HCT116 (cell line): ENCODE measurements around the gene LYSMD4. TPM values are rescaled to one million over a fixed set of nuclear protein-coding genes. Genes with fewer than 3 reads are reported as not detected.

Experiments used
- ATAC-seq: fragments of 200-7000 bp; cut with Tn5 transposase; 2 replicates; pipeline ENCODE4 v1.9.1; 2020; ENCODE audit warnings: mild to moderate bottlenecking, moderate library complexity
- BruUV-seq: library from RNA; stranded (reverse); fragments of 400-500 nt; replicated peaks from 2 replicates; lab custom pipeline; 2021; lab: Mats Ljungman, UMichigan
- CTCF ChIA-PET: fragments of 300-600 bp; sonication (Branson Sonifier 250); formaldehyde crosslinking; loops from one replicate; lab custom pipeline; 2021; ENCODE audit warnings: antibody characterized with exemption; lab: Charles Lee
- POLR2A ChIA-PET: fragments of 300-600, 350-600 bp; sonication (Branson Sonifier 250); formaldehyde crosslinking; loops from one replicate; lab custom pipeline; 2021; ENCODE audit warnings: antibody characterized with exemption; lab: Charles Lee
- RAD21 ChIA-PET, 2 experiments: fragments of 300-600 bp; sonication (Branson Sonifier 250); formaldehyde crosslinking; loops; one replicate each; lab custom pipeline; 2023; ENCODE audit warnings: low total read pairs in 2 of 2; ENCODE audit not compliant: uncharacterized antibody in 2 of 2, unreplicated experiment in 2 of 2, low non-redundant PET in 1 of 2; lab: Charles Lee
- DNase-seq: peaks from one replicate; pipeline ENCODE4 v3.0.0-alpha.2; 2010; ENCODE audit warnings: low read depth, low spot score
- H2AFZ ChIP-seq: fragments of 200-600 bp; shearing (Covaris generic), sonication (generic); 2 replicates; pipeline ENCODE4 v1.6.1; 2017; ENCODE audit warnings: low read depth, mixed run types, mixed read lengths, antibody characterized with exemption, low read length; ENCODE audit not compliant: poor library complexity, severe bottlenecking
- H3K27ac ChIP-seq: 2 replicates; pipeline ENCODE4 v1.5.1; 2012; ENCODE audit warnings: low read depth, low read length
- H3K27me3 ChIP-seq: fragments of 200-600 bp; sonication (generic); 2 replicates; pipeline ENCODE4 v1.6.1; 2016; ENCODE audit warnings: mixed run types, low read length, mixed read lengths; ENCODE audit not compliant: insufficient read depth
- H3K36me3 ChIP-seq, 2 experiments: fragments of 200-500 bp in 1 of 2; fragments of 200-600 bp in 1 of 2; sonication (Bioruptor generic) in 1 of 2; sonication (generic) in 1 of 2; 2 replicates each; pipeline versions ENCODE4 v1.5.1 to v1.6.1; 2014 to 2016; ENCODE audit warnings: low read length in 2 of 2, inconsistent platforms in 1 of 2, mixed read lengths in 1 of 2, mixed run types in 1 of 2; ENCODE audit not compliant: insufficient read depth in 2 of 2, control insufficient read depth in 1 of 2
- H3K4me1 ChIP-seq, 2 experiments: fragments of 200-600 bp in 1 of 2; sonication (generic) in 1 of 2; 2 replicates each; pipeline versions ENCODE4 v1.5.1 to v1.6.1; 2012 to 2017; ENCODE audit warnings: low read length in 2 of 2, inconsistent platforms in 1 of 2, mild to moderate bottlenecking in 1 of 2, mixed read lengths in 1 of 2, mixed run types in 1 of 2, moderate library complexity in 1 of 2; ENCODE audit not compliant: insufficient read depth in 2 of 2, control insufficient read depth in 1 of 2
- H3K4me2 ChIP-seq: fragments of 200-600 bp; sonication (generic); 2 replicates; pipeline ENCODE4 v1.6.1; 2017; ENCODE audit warnings: mixed run types, low read length, mixed read lengths
- H3K4me3 ChIP-seq, 2 experiments: fragments of 200-600 bp in 1 of 2; sonication (generic) in 1 of 2; replicated peaks in 1 of 2; 2 replicates each; pipeline ENCODE4 v1.5.1; 2011 to 2016; ENCODE audit warnings: low read length in 2 of 2, control low read depth in 1 of 2, low read depth in 1 of 2, mild to moderate bottlenecking in 1 of 2, mixed read lengths in 1 of 2, mixed run types in 1 of 2
- H3K79me2 ChIP-seq: fragments of 200-600 bp; sonication (generic); 2 replicates; pipeline ENCODE4 v1.6.1; 2017; ENCODE audit warnings: mild to moderate bottlenecking, mixed run types, low read length, moderate library complexity, mixed read lengths; ENCODE audit not compliant: insufficient read depth
- H3K9ac ChIP-seq: fragments of 200-600 bp; sonication (generic); 2 replicates; pipeline ENCODE4 v1.6.1; 2016; ENCODE audit warnings: low read length, mixed read lengths
- H3K9me2 ChIP-seq: fragments of 200-600 bp; sonication (generic), shearing (Covaris generic); 2 replicates; pipeline ENCODE4 v1.6.1; 2017; ENCODE audit warnings: mixed run types, mild to moderate bottlenecking, moderate library complexity; ENCODE audit not compliant: insufficient read depth
- H3K9me3 ChIP-seq, 2 experiments: fragments of 200-500 bp in 1 of 2; fragments of 200-600 bp in 1 of 2; sonication (Bioruptor generic) in 1 of 2; sonication (generic) in 1 of 2; 2 replicates each; pipeline ENCODE4 v1.6.1; 2014 to 2017; ENCODE audit warnings: low read length in 2 of 2, mixed read lengths in 2 of 2, inconsistent platforms in 1 of 2, low read depth in 1 of 2, mild to moderate bottlenecking in 1 of 2, mixed run types in 1 of 2, moderate library complexity in 1 of 2; ENCODE audit not compliant: control insufficient read depth in 1 of 2, insufficient read depth in 1 of 2
- H4K20me1 ChIP-seq: fragments of 200-600 bp; sonication (generic), shearing (Covaris generic); 2 replicates; pipeline ENCODE4 v1.6.1; 2017; ENCODE audit warnings: mixed run types, mild to moderate bottlenecking, moderate library complexity; ENCODE audit not compliant: insufficient read depth
- CBX3 ChIP-seq: IDR thresholded peaks from 2 replicates; pipeline ENCODE4 v1.6.1; 2012; ENCODE audit warnings: low read depth
- CEBPB ChIP-seq: IDR thresholded peaks from 2 replicates; pipeline ENCODE4 v1.6.1; 2012; ENCODE audit warnings: low read depth
- EGR1 ChIP-seq: IDR thresholded peaks from 2 replicates; pipeline ENCODE4 v1.6.1; 2012; ENCODE audit warnings: low read depth
- ELF1 ChIP-seq: IDR thresholded peaks from 2 replicates; pipeline ENCODE4 v1.6.1; 2012; ENCODE audit warnings: low read depth, borderline replicate concordance
- FOSL1 ChIP-seq: IDR thresholded peaks from 2 replicates; pipeline ENCODE4 v1.6.1; 2012; ENCODE audit warnings: low read depth
- JUND ChIP-seq: IDR thresholded peaks from 2 replicates; pipeline ENCODE4 v1.6.1; 2012
- POLR2A ChIP-seq: IDR thresholded peaks from 2 replicates; pipeline ENCODE4 v1.7.0; 2011; ENCODE audit warnings: borderline replicate concordance; ENCODE audit not compliant: insufficient read depth, insufficient read length; ENCODE audit errors: extremely low read depth
- POLR2AphosphoS5 ChIP-seq: IDR thresholded peaks from 2 replicates; pipeline ENCODE4 v1.6.1; 2011; ENCODE audit warnings: mild to moderate bottlenecking, low read depth, low read length, moderate library complexity
- RAD21 ChIP-seq: IDR thresholded peaks from 2 replicates; pipeline ENCODE4 v1.6.1; 2012; ENCODE audit warnings: low read depth, mild to moderate bottlenecking
- SIN3A ChIP-seq: IDR thresholded peaks from 2 replicates; pipeline ENCODE4 v1.6.1; 2012; ENCODE audit warnings: low read depth
- SP1 ChIP-seq: IDR thresholded peaks from 2 replicates; pipeline ENCODE4 v1.6.1; 2012; ENCODE audit warnings: low read depth
- SRF ChIP-seq: IDR thresholded peaks from 2 replicates; pipeline ENCODE4 v1.6.1; 2012; ENCODE audit warnings: low read depth
- YY1 ChIP-seq: IDR thresholded peaks from 2 replicates; pipeline ENCODE4 v1.6.1; 2011; ENCODE audit warnings: low read length, low read depth, moderate library complexity, mild to moderate bottlenecking; ENCODE audit not compliant: insufficient replicate concordance; ENCODE audit errors: extremely low read depth
- ZFX ChIP-seq: fragments of 450-650 bp; IDR thresholded peaks from 2 replicates; pipeline ENCODE4 v1.6.1; 2017
- ZNF274 ChIP-seq: fragments of 200-500 bp; sonication (Bioruptor generic); IDR thresholded peaks from 2 replicates; pipeline ENCODE4 v1.6.1; 2014; ENCODE audit warnings: mild to moderate bottlenecking, low read depth, low read length, inconsistent platforms
- intact Hi-C: fragments of 100-400 bp; cut with micrococcal nuclease; formaldehyde crosslinking; loops from 2 replicates; pipeline ENCODE4 v1.10.0; 2022
- total RNA-seq: library from RNA; stranded (reverse); gene quantifications from one replicate; pipeline ENCODE4 v1.2.1, GENCODE V29; 2021; ENCODE audit not compliant: unreplicated experiment
- TF ChIP-seq, protein P1 (sequence below): IDR thresholded peaks from 2 replicates; pipeline ENCODE4 v1.6.1; 2012
- TF ChIP-seq, protein P2 (sequence below), 3 experiments: fragments of 200-600 bp in 1 of 3; sonication (generic) in 1 of 3; IDR thresholded peaks in 2 of 3; conservative IDR thresholded peaks in 1 of 3; 2 replicates each; pipeline ENCODE4 v1.5.1; 2012 to 2017; ENCODE audit warnings: low read depth in 2 of 3, low read length in 2 of 3, antibody characterized with exemption in 1 of 3, borderline replicate concordance in 1 of 3, control low read depth in 1 of 3, mild to moderate bottlenecking in 1 of 3, mixed read lengths in 1 of 3, mixed run types in 1 of 3, moderate library complexity in 1 of 3; ENCODE audit not compliant: insufficient read depth in 1 of 3
- TF ChIP-seq, protein P3 (sequence below): IDR thresholded peaks from 2 replicates; pipeline ENCODE4 v1.6.1; 2011; ENCODE audit warnings: mild to moderate bottlenecking, low read length, moderate library complexity; ENCODE audit not compliant: insufficient replicate concordance; ENCODE audit errors: extremely low read depth

Gene LYSMD4
- total RNA-seq, 1 experiment from 2014 or later: 8.6 TPM

GRCh38 chr15:99728916-99729315 lies 4.3 kb downstream of the LYSMD4 start:
- peaks cover 0 to 6% of the 10 kb centered on the region in 2 experiments; a peak in 1 of 4 replicates for H3K9me3 ChIP-seq
- H3K27me3 ChIP-seq: no peaks in the 10 kb centered on the region
- ChIA-PET RAD21 (no interaction called here), POLR2A (no interaction called here), CTCF (interaction anchor here (1.6 to 2.8 kb wide), 3 partner anchors 25 to 456 kb away, joined by 7 to 10 read pairs (median 7); no protein-coding TSS in a partner anchor)
- H2AFZ ChIP-seq: no peak overlapping the region
- peaks cover 3 to 13% of the 10 kb centered on the region in 2 experiments; a peak in 3 of 4 replicates for H3K4me1 ChIP-seq
- H3K4me3 ChIP-seq: no peak overlapping the region
- intact Hi-C loops: no loop called here
- no peaks in the 10 kb centered on the region for H4K20me1 ChIP-seq
- H3K9me2 ChIP-seq: no peaks in the 10 kb centered on the region
- H3K79me2 ChIP-seq: no peaks in the 10 kb centered on the region
- no TSS peak for BruUV-seq
- no peak overlapping the region for H3K4me2 ChIP-seq
- no peak for ATAC-seq
- TF ChIP-seq FOSL1 (no peak), POLR2AphosphoS5 (no peak), CBX3 (no peak), ZFX (no peak), EGR1 (no peak), CEBPB (no peak)
- TF ChIP-seq, protein P1, sequence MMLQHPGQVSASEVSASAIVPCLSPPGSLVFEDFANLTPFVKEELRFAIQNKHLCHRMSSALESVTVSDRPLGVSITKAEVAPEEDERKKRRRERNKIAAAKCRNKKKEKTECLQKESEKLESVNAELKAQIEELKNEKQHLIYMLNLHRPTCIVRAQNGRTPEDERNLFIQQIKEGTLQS: no peak
- TF ChIP-seq, protein P2, sequence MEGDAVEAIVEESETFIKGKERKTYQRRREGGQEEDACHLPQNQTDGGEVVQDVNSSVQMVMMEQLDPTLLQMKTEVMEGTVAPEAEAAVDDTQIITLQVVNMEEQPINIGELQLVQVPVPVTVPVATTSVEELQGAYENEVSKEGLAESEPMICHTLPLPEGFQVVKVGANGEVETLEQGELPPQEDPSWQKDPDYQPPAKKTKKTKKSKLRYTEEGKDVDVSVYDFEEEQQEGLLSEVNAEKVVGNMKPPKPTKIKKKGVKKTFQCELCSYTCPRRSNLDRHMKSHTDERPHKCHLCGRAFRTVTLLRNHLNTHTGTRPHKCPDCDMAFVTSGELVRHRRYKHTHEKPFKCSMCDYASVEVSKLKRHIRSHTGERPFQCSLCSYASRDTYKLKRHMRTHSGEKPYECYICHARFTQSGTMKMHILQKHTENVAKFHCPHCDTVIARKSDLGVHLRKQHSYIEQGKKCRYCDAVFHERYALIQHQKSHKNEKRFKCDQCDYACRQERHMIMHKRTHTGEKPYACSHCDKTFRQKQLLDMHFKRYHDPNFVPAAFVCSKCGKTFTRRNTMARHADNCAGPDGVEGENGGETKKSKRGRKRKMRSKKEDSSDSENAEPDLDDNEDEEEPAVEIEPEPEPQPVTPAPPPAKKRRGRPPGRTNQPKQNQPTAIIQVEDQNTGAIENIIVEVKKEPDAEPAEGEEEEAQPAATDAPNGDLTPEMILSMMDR (IDR thresholded peaks at IDR 0.05 in 2 of 3, conservative IDR thresholded peaks at IDR 0.05 in 1 of 3; ENCODE audit: borderline replicate concordance in 1 of 3, insufficient read depth in 1 of 3, low read depth in 2 of 3, low read length in 2 of 3): no peak
- no peak for DNase-seq
- no peak overlapping the region for H3K27ac ChIP-seq
- no peaks in the 10 kb centered on the region for H3K36me3 ChIP-seq
- H3K9ac ChIP-seq: no peak overlapping the region

DNA sequence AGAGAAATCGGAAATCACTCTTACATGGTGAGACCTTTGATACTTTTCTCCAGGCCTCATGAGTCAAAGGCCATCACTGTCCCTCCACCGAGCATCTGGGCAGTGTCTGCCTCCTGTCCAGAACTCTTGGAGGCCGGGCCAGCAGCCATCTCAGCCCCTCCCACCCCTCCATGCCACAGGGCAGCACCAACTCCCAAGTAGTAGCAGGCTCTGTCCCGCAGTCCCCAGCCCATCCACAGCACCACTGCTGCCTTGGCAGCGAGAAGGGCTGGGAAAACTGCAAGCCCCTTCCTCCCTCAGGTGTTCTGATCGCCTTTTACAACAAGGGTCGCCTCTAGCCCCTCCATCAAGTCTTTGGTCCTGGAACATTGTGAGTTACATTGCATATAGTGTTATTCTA lies 5.5 kb downstream of the LYSMD4 start:
- Histone ChIP-seq H3K27me3 (no peaks in the 10 kb centered on the region), H3K9me3 (peaks cover 0 to 6% of the 10 kb centered on the region in 2 experiments; a peak in 1 of 4 replicates), H3K27ac (no peak overlapping the region), H4K20me1 (no peaks in the 10 kb centered on the region), H3K9ac (no peak overlapping the region), H3K36me3 (no peaks in the 10 kb centered on the region), H3K4me2 (no peak overlapping the region), H3K4me1 (peaks cover 0 to 8% of the 10 kb centered on the region in 2 experiments; a peak in 1 of 4 replicates), H3K9me2 (no peaks in the 10 kb centered on the region), H2AFZ (no peak overlapping the region), H3K4me3 (no peak overlapping the region), H3K79me2 (no peaks in the 10 kb centered on the region)
- ChIA-PET CTCF (no interaction called here), POLR2A (no interaction called here), RAD21 (no interaction called here)
- no peak for ATAC-seq
- no TSS peak for BruUV-seq
- no peak for DNase-seq
- intact Hi-C loops: no loop called here
- TF ChIP-seq JUND (no peak), FOSL1 (no peak), ZFX (no peak), EGR1 (no peak), POLR2AphosphoS5 (no peak), ZNF274 (no peak), YY1 (no peak), SIN3A (no peak), SP1 (no peak), CEBPB (no peak), SRF (no peak), POLR2A (no peak), RAD21 (no peak), ELF1 (no peak)
- TF ChIP-seq, protein P3, sequence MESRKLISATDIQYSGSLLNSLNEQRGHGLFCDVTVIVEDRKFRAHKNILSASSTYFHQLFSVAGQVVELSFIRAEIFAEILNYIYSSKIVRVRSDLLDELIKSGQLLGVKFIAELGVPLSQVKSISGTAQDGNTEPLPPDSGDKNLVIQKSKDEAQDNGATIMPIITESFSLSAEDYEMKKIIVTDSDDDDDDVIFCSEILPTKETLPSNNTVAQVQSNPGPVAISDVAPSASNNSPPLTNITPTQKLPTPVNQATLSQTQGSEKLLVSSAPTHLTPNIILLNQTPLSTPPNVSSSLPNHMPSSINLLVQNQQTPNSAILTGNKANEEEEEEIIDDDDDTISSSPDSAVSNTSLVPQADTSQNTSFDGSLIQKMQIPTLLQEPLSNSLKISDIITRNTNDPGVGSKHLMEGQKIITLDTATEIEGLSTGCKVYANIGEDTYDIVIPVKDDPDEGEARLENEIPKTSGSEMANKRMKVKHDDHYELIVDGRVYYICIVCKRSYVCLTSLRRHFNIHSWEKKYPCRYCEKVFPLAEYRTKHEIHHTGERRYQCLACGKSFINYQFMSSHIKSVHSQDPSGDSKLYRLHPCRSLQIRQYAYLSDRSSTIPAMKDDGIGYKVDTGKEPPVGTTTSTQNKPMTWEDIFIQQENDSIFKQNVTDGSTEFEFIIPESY: no peak
- TF ChIP-seq, protein P1: no peak
